Measurements from ENCODE around the gene TTC39B.

Gene TTC39B

GRCh38 chr9:15131094-15131493 is 175.9 kb downstream of the TTC39B start:
- TF ChIP-seq EZH2 (IDR thresholded peaks at IDR 0.05; ENCODE audit: borderline replicate concordance, low read length): no peak
- TF ChIP-seq CTCF (IDR thresholded peaks at IDR 0.05; ENCODE audit: low read length): no peak
- no peaks in the 10 kb centered on the region for H3F3A ChIP-seq (ENCODE audit: insufficient read depth, low read length)
- H3K9me3 ChIP-seq (ENCODE audit: low read length): no peaks in the 10 kb centered on the region
- H3K27ac ChIP-seq (ENCODE audit: low read depth, low read length, poor library complexity, severe bottlenecking): no peak overlapping the region
- no peaks in the 10 kb centered on the region for H3K9me2 ChIP-seq (ENCODE audit: low read depth, low read length)
- no peak overlapping the region for H3K4me2 ChIP-seq (ENCODE audit: low read length)
- H2AFZ ChIP-seq (ENCODE audit: low read length): no peak overlapping the region
- no peaks in the 10 kb centered on the region for H4K20me1 ChIP-seq (ENCODE audit: insufficient read depth, low read length)
- no peaks in the 10 kb centered on the region for H3K27me3 ChIP-seq (ENCODE audit: insufficient read depth, low read length)
- no peaks in the 10 kb centered on the region for H3K79me2 ChIP-seq (ENCODE audit: insufficient read depth, low read length)
- no peak overlapping the region for H3K4me3 ChIP-seq (ENCODE audit: low read depth, low read length, poor library complexity, severe bottlenecking)
- H3K36me3 ChIP-seq (ENCODE audit: insufficient read depth, low read length): no peaks in the 10 kb centered on the region
- H3K9ac ChIP-seq (ENCODE audit: low read length): no peak overlapping the region
- no peaks in the 10 kb centered on the region for H3K4me1 ChIP-seq (ENCODE audit: insufficient read depth, low read length, severe bottlenecking)

GRCh38 chr9:15127831-15128230 is 179.2 kb downstream of the TTC39B start:
- no peaks in the 10 kb centered on the region for H3K9me3 ChIP-seq (ENCODE audit: low read length)
- H4K20me1 ChIP-seq (ENCODE audit: insufficient read depth, low read length): no peaks in the 10 kb centered on the region
- H3K36me3 ChIP-seq (ENCODE audit: insufficient read depth, low read length): no peaks in the 10 kb centered on the region
- TF ChIP-seq EZH2 (IDR thresholded peaks at IDR 0.05; ENCODE audit: borderline replicate concordance, low read length): no peak
- H3K27me3 ChIP-seq (ENCODE audit: insufficient read depth, low read length): no peaks in the 10 kb centered on the region
- H3K4me1 ChIP-seq (ENCODE audit: insufficient read depth, low read length, severe bottlenecking): no peaks in the 10 kb centered on the region
- no peaks in the 10 kb centered on the region for H3K79me2 ChIP-seq (ENCODE audit: insufficient read depth, low read length)
- H3K9me2 ChIP-seq (ENCODE audit: low read depth, low read length): no peaks in the 10 kb centered on the region
- H3F3A ChIP-seq (ENCODE audit: insufficient read depth, low read length): no peaks in the 10 kb centered on the region
- H3K4me2 ChIP-seq (ENCODE audit: low read length): no peak overlapping the region
- no peak overlapping the region for H3K9ac ChIP-seq (ENCODE audit: low read length)
- no peak overlapping the region for H3K4me3 ChIP-seq (ENCODE audit: low read depth, low read length, poor library complexity, severe bottlenecking)
- H2AFZ ChIP-seq (ENCODE audit: low read length): no peak overlapping the region
- H3K27ac ChIP-seq (ENCODE audit: low read depth, low read length, poor library complexity, severe bottlenecking): no peak overlapping the region

GRCh38 chr9:15121630-15122029 is 185.4 kb downstream of the TTC39B start:
- no peak overlapping the region for H3K4me3 ChIP-seq (ENCODE audit: low read depth, low read length, poor library complexity, severe bottlenecking)
- H3K9me3 ChIP-seq (ENCODE audit: low read length): no peaks in the 10 kb centered on the region
- no peak overlapping the region for H2AFZ ChIP-seq (ENCODE audit: low read length)
- TF ChIP-seq CTCF (IDR thresholded peaks at IDR 0.05; ENCODE audit: low read length) (no peak), EZH2 (IDR thresholded peaks at IDR 0.05; ENCODE audit: borderline replicate concordance, low read length) (no peak)
- H3F3A ChIP-seq (ENCODE audit: insufficient read depth, low read length): no peaks in the 10 kb centered on the region
- H4K20me1 ChIP-seq (ENCODE audit: insufficient read depth, low read length): no peaks in the 10 kb centered on the region
- no peak overlapping the region for H3K4me2 ChIP-seq (ENCODE audit: low read length)
- H3K36me3 ChIP-seq (ENCODE audit: insufficient read depth, low read length): no peaks in the 10 kb centered on the region
- H3K27me3 ChIP-seq (ENCODE audit: insufficient read depth, low read length): no peaks in the 10 kb centered on the region
- no peaks in the 10 kb centered on the region for H3K79me2 ChIP-seq (ENCODE audit: insufficient read depth, low read length)
- H3K9ac ChIP-seq (ENCODE audit: low read length): no peak overlapping the region
- H3K27ac ChIP-seq (ENCODE audit: low read depth, low read length, poor library complexity, severe bottlenecking): no peak overlapping the region
- no peaks in the 10 kb centered on the region for H3K4me1 ChIP-seq (ENCODE audit: insufficient read depth, low read length, severe bottlenecking)
- H3K9me2 ChIP-seq (ENCODE audit: low read depth, low read length): no peaks in the 10 kb centered on the region

GRCh38 chr9:15116130-15116580 is 190.9 kb downstream of the TTC39B start:
- no peak overlapping the region for H2AFZ ChIP-seq (ENCODE audit: low read length)
- no peaks in the 10 kb centered on the region for H3F3A ChIP-seq (ENCODE audit: insufficient read depth, low read length)
- no peaks in the 10 kb centered on the region for H3K79me2 ChIP-seq (ENCODE audit: insufficient read depth, low read length)
- no peaks in the 10 kb centered on the region for H3K9me3 ChIP-seq (ENCODE audit: low read length)
- H3K27ac ChIP-seq (ENCODE audit: low read depth, low read length, poor library complexity, severe bottlenecking): no peak overlapping the region
- H4K20me1 ChIP-seq (ENCODE audit: insufficient read depth, low read length): no peaks in the 10 kb centered on the region
- TF ChIP-seq CTCF (IDR thresholded peaks at IDR 0.05; ENCODE audit: low read length) (no peak), EZH2 (IDR thresholded peaks at IDR 0.05; ENCODE audit: borderline replicate concordance, low read length) (no peak)
- H3K9ac ChIP-seq (ENCODE audit: low read length): no peak overlapping the region
- no peaks in the 10 kb centered on the region for H3K27me3 ChIP-seq (ENCODE audit: insufficient read depth, low read length)
- H3K4me3 ChIP-seq (ENCODE audit: low read depth, low read length, poor library complexity, severe bottlenecking): no peak overlapping the region
- H3K36me3 ChIP-seq (ENCODE audit: insufficient read depth, low read length): no peaks in the 10 kb centered on the region
- no peaks in the 10 kb centered on the region for H3K9me2 ChIP-seq (ENCODE audit: low read depth, low read length)
- no peak overlapping the region for H3K4me2 ChIP-seq (ENCODE audit: low read length)
- H3K4me1 ChIP-seq (ENCODE audit: insufficient read depth, low read length, severe bottlenecking): no peaks in the 10 kb centered on the region

All from OCI-LY1 (cell line).